GM12874 (cell line): ENCODE measurements around the gene NAV2.

ENCODE experiments used
- TF ChIP-seq, protein P1 (sequence below): IDR thresholded peaks from 2 replicates; pipeline ENCODE4 v1.5.1; 2011; ENCODE audit warnings: low read depth, mild to moderate bottlenecking, control low read depth, low read length, moderate library complexity; ENCODE audit not compliant: insufficient read depth

Gene NAV2

DNA sequence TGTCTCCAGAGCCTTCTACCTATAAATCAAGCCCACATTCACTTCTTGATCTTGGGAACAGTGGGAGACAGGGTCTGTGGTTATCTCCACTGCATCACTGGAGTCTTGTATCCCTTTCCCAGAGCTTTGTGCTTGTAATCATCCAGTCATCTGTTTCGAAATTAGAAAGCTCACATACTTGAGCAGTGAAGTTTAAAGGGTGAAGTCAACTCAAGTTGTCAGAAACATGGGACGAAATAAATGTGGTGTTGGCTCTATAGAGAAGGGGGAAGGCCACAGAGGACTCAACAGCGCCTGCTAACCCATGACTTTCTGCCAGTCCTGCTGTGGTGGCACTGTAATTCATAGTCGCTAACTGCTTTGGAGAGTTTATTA, 250.2 kb downstream of the NAV2 start:
- TF ChIP-seq, protein P1, sequence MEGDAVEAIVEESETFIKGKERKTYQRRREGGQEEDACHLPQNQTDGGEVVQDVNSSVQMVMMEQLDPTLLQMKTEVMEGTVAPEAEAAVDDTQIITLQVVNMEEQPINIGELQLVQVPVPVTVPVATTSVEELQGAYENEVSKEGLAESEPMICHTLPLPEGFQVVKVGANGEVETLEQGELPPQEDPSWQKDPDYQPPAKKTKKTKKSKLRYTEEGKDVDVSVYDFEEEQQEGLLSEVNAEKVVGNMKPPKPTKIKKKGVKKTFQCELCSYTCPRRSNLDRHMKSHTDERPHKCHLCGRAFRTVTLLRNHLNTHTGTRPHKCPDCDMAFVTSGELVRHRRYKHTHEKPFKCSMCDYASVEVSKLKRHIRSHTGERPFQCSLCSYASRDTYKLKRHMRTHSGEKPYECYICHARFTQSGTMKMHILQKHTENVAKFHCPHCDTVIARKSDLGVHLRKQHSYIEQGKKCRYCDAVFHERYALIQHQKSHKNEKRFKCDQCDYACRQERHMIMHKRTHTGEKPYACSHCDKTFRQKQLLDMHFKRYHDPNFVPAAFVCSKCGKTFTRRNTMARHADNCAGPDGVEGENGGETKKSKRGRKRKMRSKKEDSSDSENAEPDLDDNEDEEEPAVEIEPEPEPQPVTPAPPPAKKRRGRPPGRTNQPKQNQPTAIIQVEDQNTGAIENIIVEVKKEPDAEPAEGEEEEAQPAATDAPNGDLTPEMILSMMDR: no peak

DNA sequence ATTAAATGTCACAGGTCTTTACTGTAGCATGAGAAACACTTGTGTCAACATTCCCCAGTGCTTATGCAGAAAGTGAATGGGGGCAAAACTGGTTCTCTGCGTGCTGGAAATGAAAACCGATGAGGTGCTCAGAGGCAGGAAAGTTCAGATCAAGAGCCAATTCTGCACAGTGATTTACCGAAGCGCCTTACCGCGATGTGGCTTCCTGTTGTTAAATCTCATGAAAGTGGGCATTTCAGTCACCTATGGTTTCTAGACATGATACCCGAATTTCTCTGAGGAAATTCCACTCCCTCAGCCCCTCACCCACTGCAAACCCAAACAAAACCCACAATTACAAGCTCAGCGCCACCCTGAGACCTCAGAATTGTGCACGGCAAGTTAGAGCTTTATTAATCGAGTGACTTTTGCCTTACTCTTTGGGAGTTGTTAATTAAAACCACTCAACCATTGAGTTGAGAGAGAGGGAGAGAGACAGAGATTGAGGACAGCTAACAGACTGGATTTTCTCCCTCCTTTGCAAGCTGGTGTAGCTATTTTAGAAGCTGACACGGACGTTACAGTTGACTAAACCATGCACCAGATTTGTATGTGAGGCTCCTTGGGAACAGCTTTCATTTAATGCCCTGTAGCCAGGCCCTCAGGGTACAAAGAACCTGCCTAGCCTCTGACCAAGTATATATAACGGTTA, 251.2 kb downstream of the NAV2 start:
- TF ChIP-seq, protein P1: no peak

DNA sequence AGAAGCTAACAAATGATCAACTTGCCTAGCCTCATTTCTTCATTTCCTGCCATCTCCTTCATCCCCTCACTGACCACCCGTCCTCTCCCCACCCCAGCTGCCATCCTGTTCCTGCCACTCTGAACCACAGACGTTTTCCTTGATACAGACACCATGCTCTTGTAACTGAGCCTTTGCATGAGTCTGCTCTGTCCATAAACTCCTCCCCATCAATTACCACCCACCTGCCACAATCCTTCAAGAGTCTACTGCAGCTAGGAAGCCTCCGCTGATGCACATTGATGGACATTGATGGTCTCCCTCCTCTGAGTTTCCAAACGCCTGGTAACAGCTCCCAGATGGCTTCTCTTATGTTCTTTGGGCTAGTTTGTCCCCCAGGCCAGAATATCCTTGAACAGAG, 253.8 kb downstream of the NAV2 start:
- TF ChIP-seq, protein P1: no peak

DNA sequence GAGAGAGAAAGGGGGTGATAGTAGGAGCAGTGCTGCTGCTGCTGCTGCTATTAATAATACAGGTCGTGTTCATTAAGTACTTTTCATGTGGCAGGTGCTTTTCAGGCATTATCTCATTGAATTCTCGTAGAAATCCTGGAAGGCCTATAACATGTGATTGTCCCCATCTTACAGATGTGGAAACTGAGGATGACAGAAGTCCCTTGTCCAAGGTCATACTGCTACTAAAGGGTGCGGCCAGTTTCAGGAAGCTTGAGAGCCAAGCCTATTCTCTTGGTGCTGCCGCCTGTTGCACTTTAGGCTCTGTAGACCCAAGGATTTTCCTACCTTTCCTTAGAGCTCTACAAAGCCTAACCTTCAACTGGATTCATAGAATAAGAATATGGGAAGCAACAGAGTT, 254.3 kb downstream of the NAV2 start:
- TF ChIP-seq, protein P1: no peak

DNA sequence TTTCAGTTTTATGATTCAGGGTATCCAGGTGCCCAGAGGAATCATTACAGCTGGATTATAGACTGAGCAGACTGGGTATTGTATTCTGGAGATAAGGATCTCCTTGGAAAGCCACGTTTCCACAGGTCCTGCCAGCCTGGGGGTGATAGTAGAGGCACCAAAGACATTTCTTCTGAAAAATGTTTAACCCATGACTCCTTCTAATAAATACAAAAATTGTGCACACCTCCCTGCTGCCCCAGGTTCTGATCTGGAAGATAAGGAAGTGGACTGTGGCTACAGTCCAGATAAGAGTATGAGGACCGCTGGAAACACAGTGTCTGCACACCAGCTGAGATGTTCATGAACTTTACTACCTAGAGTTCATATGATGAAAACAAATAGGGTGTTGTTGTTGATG, 255.2 kb downstream of the NAV2 start:
- TF ChIP-seq, protein P1: no peak

DNA sequence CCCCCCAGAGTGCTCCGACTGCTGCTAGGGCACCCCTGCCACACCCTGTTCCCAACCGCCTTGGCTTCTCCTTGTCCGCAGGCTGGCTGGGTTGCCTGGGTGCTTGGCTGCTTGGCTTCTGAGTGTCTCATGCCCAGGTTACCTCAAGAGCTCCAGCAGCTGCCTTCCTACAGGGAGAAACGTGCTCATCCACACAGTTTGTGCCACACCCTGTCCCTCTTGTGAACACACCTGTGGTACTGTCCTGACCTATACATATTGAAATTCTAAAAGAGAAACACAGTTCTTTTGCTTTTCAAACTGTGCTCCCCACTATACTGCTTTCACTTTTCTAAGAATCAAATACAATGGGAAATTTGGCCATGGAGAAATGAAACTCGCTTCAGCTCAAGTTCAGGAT, 256.2 kb downstream of the NAV2 start:
- TF ChIP-seq, protein P1: no peak

DNA sequence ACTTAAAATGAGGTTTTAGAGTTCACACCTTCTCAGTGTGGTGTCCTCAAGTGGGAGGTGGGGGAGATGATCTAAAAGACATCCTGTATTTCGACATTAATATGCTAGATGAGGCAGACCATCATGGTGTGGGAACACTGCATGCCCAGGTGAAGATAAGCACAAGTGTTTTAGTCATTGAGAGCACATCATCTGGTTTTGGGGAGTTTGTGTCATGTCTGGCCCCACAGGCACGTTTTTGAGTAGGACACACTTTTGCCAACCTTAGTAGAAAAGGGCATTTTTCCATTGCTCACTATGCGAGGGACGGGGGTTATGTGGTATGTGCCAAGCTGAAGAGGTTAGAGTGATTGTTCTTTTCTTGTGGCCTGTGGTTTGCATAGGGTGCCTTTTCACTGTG, 258.3 kb downstream of the NAV2 start:
- TF ChIP-seq, protein P1: no peak

DNA sequence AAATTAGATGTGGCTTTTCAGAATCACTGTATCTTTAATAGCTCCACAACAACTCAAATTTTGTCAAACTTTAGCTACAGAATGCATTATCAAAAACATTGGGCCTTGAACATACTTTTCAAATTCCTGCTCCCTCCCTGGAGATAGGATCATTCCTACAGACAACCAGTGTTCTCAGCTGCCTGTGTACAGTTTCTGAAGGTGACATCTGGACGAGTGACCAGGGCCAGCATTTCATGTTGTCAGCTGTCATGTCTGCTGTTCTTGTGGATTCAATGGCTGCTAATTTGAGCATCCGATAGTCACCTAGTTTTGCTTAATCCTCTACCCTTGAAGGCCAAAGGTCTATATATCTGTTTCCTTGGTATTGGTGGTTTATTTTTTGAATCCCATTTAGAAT, 259.5 kb downstream of the NAV2 start:
- TF ChIP-seq, protein P1: no peak
